A673 (cell line): ENCODE measurements around the gene FAM89B. TPM values are rescaled to one million over a fixed set of nuclear protein-coding genes. Genes with fewer than 3 reads are reported as not detected.

ENCODE experiments used
- BruUV-seq: library from RNA; stranded (reverse); fragments of 400-500 nt; replicated peaks from 2 replicates; lab custom pipeline; 2021; lab: Mats Ljungman, UMichigan
- CTCF ChIA-PET: fragments of 300-600 bp; sonication (Branson Sonifier 250); formaldehyde crosslinking; loops from one replicate; lab custom pipeline; 2022; ENCODE audit warnings: antibody characterized with exemption; lab: Charles Lee
- POLR2A ChIA-PET: fragments of 300-600 bp; sonication (Branson Sonifier 250); formaldehyde crosslinking; loops from one replicate; lab custom pipeline; 2022; ENCODE audit warnings: antibody characterized with exemption; ENCODE audit not compliant: low non-redundant PET; lab: Charles Lee
- DNase-seq: peaks from one replicate; pipeline ENCODE4 v3.0.0-alpha.2; 2015; ENCODE audit warnings: low spot score
- H3K27ac ChIP-seq: fragments of 200-600 bp; sonication (generic); 2 replicates; pipeline ENCODE4 v1.5.1; 2016; ENCODE audit warnings: mixed run types, low read depth, mild to moderate bottlenecking, mixed read lengths, antibody characterized with exemption, low read length; ENCODE audit not compliant: poor library complexity, severe bottlenecking
- H3K27me3 ChIP-seq: fragments of 200-600 bp; sonication (generic); replicated peaks from 2 replicates; pipeline ENCODE4 v1.6.1; 2017; ENCODE audit warnings: mixed run types, low read depth, mild to moderate bottlenecking, mixed read lengths, antibody characterized with exemption, low read length; ENCODE audit not compliant: insufficient read depth, poor library complexity
- H3K36me3 ChIP-seq: fragments of 200-600 bp; sonication (generic); 2 replicates; pipeline ENCODE4 v1.6.1; 2016; ENCODE audit warnings: mixed run types, mild to moderate bottlenecking, mixed read lengths, antibody characterized with exemption, low read length; ENCODE audit not compliant: insufficient read depth, poor library complexity, severe bottlenecking
- H3K4me1 ChIP-seq: fragments of 200-600 bp; sonication (generic); 2 replicates; pipeline ENCODE4 v1.6.1; 2017; ENCODE audit warnings: mixed run types, mild to moderate bottlenecking, mixed read lengths, antibody characterized with exemption, low read length; ENCODE audit not compliant: insufficient read depth, poor library complexity, severe bottlenecking
- H3K4me3 ChIP-seq: fragments of 200-600 bp; sonication (generic); 2 replicates; pipeline ENCODE4 v1.5.1; 2016; ENCODE audit warnings: low read depth, mixed run types, mild to moderate bottlenecking, mixed read lengths, low read length; ENCODE audit not compliant: poor library complexity, severe bottlenecking
- H3K9me3 ChIP-seq: fragments of 200-600 bp; sonication (generic); 2 replicates; pipeline ENCODE4 v1.6.1; 2016; ENCODE audit warnings: mixed run types, low read depth, mild to moderate bottlenecking, mixed read lengths, antibody characterized with exemption, low read length; ENCODE audit not compliant: poor library complexity, severe bottlenecking
- CTCF ChIP-seq: fragments of 300-800, 200-600 bp; sonication (generic); conservative IDR thresholded peaks from 2 replicates; pipeline ENCODE4 v1.5.1; 2017; ENCODE audit warnings: low read depth, mild to moderate bottlenecking, antibody characterized with exemption, low read length, moderate library complexity, mixed read lengths
- EZH2 ChIP-seq: fragments of 200-600 bp; sonication (generic); IDR thresholded peaks from 2 replicates; pipeline ENCODE4 v1.6.1; 2017; ENCODE audit warnings: borderline replicate concordance, low read depth, mild to moderate bottlenecking, mixed read lengths, antibody characterized with exemption, low read length; ENCODE audit not compliant: poor library complexity, severe bottlenecking
- intact Hi-C: fragments of 100-400 bp; cut with micrococcal nuclease; formaldehyde crosslinking; loops from one replicate; pipeline ENCODE4 v1.10.0; 2022; ENCODE audit not compliant: unreplicated experiment
- total RNA-seq: library from RNA; stranded (reverse); gene quantifications from 2 replicates; pipeline ENCODE4 v1.2.3, GENCODE V29; 2021

Gene FAM89B
- total RNA-seq, 1 experiment from 2014 or later: 88.3 TPM

GRCh38 chr11:65576867-65577755, 4.8 kb downstream of the FAM89B start:
- no peak for TF ChIP-seq CTCF
- no peak for TF ChIP-seq EZH2
- intact Hi-C loops: no loop called here
- DNase-seq: no peak
- peak overlapping the region; percentile 87 for H3K4me3 ChIP-seq
- POLR2A ChIA-PET: interaction anchor here (0.7 to 0.8 kb wide), 2 partner anchors 24 to 99 kb away, joined by 3 read pairs; no protein-coding TSS in a partner anchor
- no peaks in the 10 kb centered on the region for H3K9me3 ChIP-seq
- H3K27me3 ChIP-seq: no peaks in the 10 kb centered on the region
- BruUV-seq: no TSS peak
- H3K36me3 ChIP-seq: peaks cover 7% of the 10 kb centered on the region
- H3K4me1 ChIP-seq: peaks cover 32% of the 10 kb centered on the region
- CTCF ChIA-PET: interaction anchor here (0.9 kb wide), 1 partner anchor 17 kb away, joined by 3 read pairs; no protein-coding TSS in a partner anchor
- peak overlapping the region; percentile 74 for H3K27ac ChIP-seq

- Histone ChIP-seq H3K27me3 (no peaks in the 10 kb centered on the region), H3K36me3 (peaks cover 7% of the 10 kb centered on the region), H3K9me3 (no peaks in the 10 kb centered on the region), H3K4me3 (no peak overlapping the region), H3K4me1 (peaks cover 32% of the 10 kb centered on the region), H3K27ac (no peak overlapping the region)
- TF ChIP-seq EZH2 (no peak), CTCF (no peak)
- BruUV-seq: no TSS peak
- intact Hi-C loops: no loop called here
- ChIA-PET POLR2A (interaction anchor here (0.8 kb wide), 1 partner anchor 24 kb away, joined by 3 read pairs; no protein-coding TSS in a partner anchor), CTCF (no interaction called here)
- no peak for DNase-seq
These were observed 5.4 kb downstream of the FAM89B start for GRCh38 chr11:65577756-65578109.

- CTCF ChIA-PET: no interaction called here
- DNase-seq: no peak
- no TSS peak for BruUV-seq
- H3K27ac ChIP-seq: no peak overlapping the region
- peaks cover 32% of the 10 kb centered on the region for H3K4me1 ChIP-seq
- POLR2A ChIA-PET: no interaction called here
- TF ChIP-seq EZH2: no peak
- no peak for TF ChIP-seq CTCF
- H3K27me3 ChIP-seq: no peaks in the 10 kb centered on the region
- H3K9me3 ChIP-seq: no peaks in the 10 kb centered on the region
- H3K4me3 ChIP-seq: no peak overlapping the region
- intact Hi-C loops: no loop called here
- H3K36me3 ChIP-seq: peaks cover 7% of the 10 kb centered on the region
These were observed 5.8 kb downstream of the FAM89B start for GRCh38 chr11:65578134-65578533.
